HUES6 (cell line): ENCODE data around the gene LCE1C.

ENCODE experiments used
- H3K27ac ChIP-seq: 2 replicates; pipeline ENCODE4 v1.7.0; 2013; ENCODE audit warnings: low read depth, mild to moderate bottlenecking, low read length, inconsistent platforms
- H3K27me3 ChIP-seq: 2 replicates; pipeline ENCODE4 v1.6.1; 2013; ENCODE audit warnings: low read length; ENCODE audit not compliant: control insufficient read depth, insufficient read depth
- H3K36me3 ChIP-seq: 2 replicates; pipeline ENCODE4 v1.6.1; 2013; ENCODE audit warnings: low read length; ENCODE audit not compliant: control insufficient read depth, insufficient read depth
- H3K4me1 ChIP-seq: 2 replicates; pipeline ENCODE4 v1.6.1; 2013; ENCODE audit warnings: low read length; ENCODE audit not compliant: control insufficient read depth, insufficient read depth
- H3K4me3 ChIP-seq: 2 replicates; pipeline ENCODE4 v1.5.1; 2013; ENCODE audit warnings: low read depth, low read length
- H3K9ac ChIP-seq: one replicate; pipeline ENCODE4 v1.6.1; 2013; ENCODE audit warnings: mild to moderate bottlenecking, low read length
- H3K9me3 ChIP-seq: 2 replicates; pipeline ENCODE4 v1.6.1; 2013; ENCODE audit warnings: low read depth, low read length; ENCODE audit not compliant: control insufficient read depth, insufficient read depth

LCE1C gene

GRCh38 chr1:152806576-152806975, at the start of gene LCE1C:
Gene LCE1C, minus strand, starts transcription at chr1:152806651. Its CDS starts 1,173 bp downstream, at chr1:152805478.
- H3K36me3 ChIP-seq, result no peaks in the 10 kb centered on the region
- no peak within 1 kb of the TSS for H3K9ac ChIP-seq
- no peak within 1 kb of the TSS for H3K4me3 ChIP-seq
- H3K9me3 ChIP-seq, result peaks cover 11% of the 10 kb centered on the region; the same call in 1 of the 2 replicates
- no peak within 1 kb of the TSS for H3K27ac ChIP-seq
- H3K27me3 ChIP-seq, result no peaks in the 10 kb centered on the region
- H3K4me1 ChIP-seq, result no peaks in the 10 kb centered on the region

GRCh38 chr1:152855661-152856060, 49.2 kb upstream of the LCE1C start:
- Histone ChIP-seq H3K9me3 (peaks cover 30% of the 10 kb centered on the region; the same call in 1 of the 2 replicates), H3K36me3 (no peaks in the 10 kb centered on the region), H3K9ac (no peak overlapping the region), H3K4me3 (no peak overlapping the region), H3K4me1 (no peaks in the 10 kb centered on the region), H3K27me3 (peaks cover 5% of the 10 kb centered on the region; the same call in 1 of the 2 replicates), H3K27ac (no peak overlapping the region)

GRCh38 chr1:152842556-152842955, 36.1 kb upstream of the LCE1C start, which contains the start of gene LCE6A:
Gene LCE6A, plus strand, starts transcription at chr1:152842856. Its CDS starts 665 bp downstream, at chr1:152843521.
- Histone ChIP-seq H3K4me1 (no peaks in the 10 kb centered on the region), H3K27me3 (peaks cover 4% of the 10 kb centered on the region; the same call in 1 of the 2 replicates), H3K9ac (no peak within 1 kb of the TSS), H3K36me3 (no peaks in the 10 kb centered on the region), H3K4me3 (no peak within 1 kb of the TSS), H3K27ac (no peak within 1 kb of the TSS), H3K9me3 (peaks cover 20% of the 10 kb centered on the region; the same call in 1 of the 2 replicates)

GRCh38 chr1:152836870-152837269, 30.4 kb upstream of the LCE1C start:
- Histone ChIP-seq H3K27ac (no peak overlapping the region), H3K9me3 (no peaks in the 10 kb centered on the region; the same call in 1 of the 2 replicates), H3K36me3 (no peaks in the 10 kb centered on the region), H3K9ac (no peak overlapping the region), H3K27me3 (no peaks in the 10 kb centered on the region; the same call in 1 of the 2 replicates), H3K4me3 (no peak overlapping the region), H3K4me1 (no peaks in the 10 kb centered on the region)

GRCh38 chr1:152827173-152827572, 20.7 kb upstream of the LCE1C start, which contains the start of gene LCE1A:
Gene LCE1A, plus strand, starts transcription at chr1:152827473. Its CDS starts 0 bp downstream, at chr1:152827473.
- H3K9me3 ChIP-seq, result peaks cover 11% of the 10 kb centered on the region; the same call in 1 of the 2 replicates
- no peaks in the 10 kb centered on the region for H3K36me3 ChIP-seq
- no peak within 1 kb of the TSS for H3K9ac ChIP-seq
- no peaks in the 10 kb centered on the region for H3K27me3 ChIP-seq
- no peaks in the 10 kb centered on the region for H3K4me1 ChIP-seq
- H3K27ac ChIP-seq, result no peak within 1 kb of the TSS
- no peak within 1 kb of the TSS for H3K4me3 ChIP-seq

GRCh38 chr1:152824964-152825363, 18.5 kb upstream of the LCE1C start:
- Histone ChIP-seq H3K27ac (no peak overlapping the region), H3K9ac (no peak overlapping the region), H3K9me3 (peaks cover 10% of the 10 kb centered on the region; the same call in 1 of the 2 replicates), H3K4me3 (no peak overlapping the region), H3K27me3 (no peaks in the 10 kb centered on the region), H3K4me1 (no peaks in the 10 kb centered on the region), H3K36me3 (no peaks in the 10 kb centered on the region)

GRCh38 chr1:152823294-152823693, 16.8 kb upstream of the LCE1C start:
- Histone ChIP-seq H3K4me1 (no peaks in the 10 kb centered on the region), H3K36me3 (no peaks in the 10 kb centered on the region), H3K9ac (no peak overlapping the region), H3K9me3 (peaks cover 13% of the 10 kb centered on the region; the same call in 1 of the 2 replicates), H3K27ac (no peak overlapping the region), H3K27me3 (no peaks in the 10 kb centered on the region), H3K4me3 (no peak overlapping the region)

- H3K9me3 ChIP-seq, result peaks cover 14% of the 10 kb centered on the region; the same call in 1 of the 2 replicates
- no peak overlapping the region for H3K4me3 ChIP-seq
- H3K27me3 ChIP-seq, result no peaks in the 10 kb centered on the region
- H3K36me3 ChIP-seq, result no peaks in the 10 kb centered on the region
- H3K4me1 ChIP-seq, result no peaks in the 10 kb centered on the region
- H3K9ac ChIP-seq, result no peak overlapping the region
- H3K27ac ChIP-seq, result no peak overlapping the region
Measured at GRCh38 chr1:152817309-152817708, 10.9 kb upstream of the LCE1C start.

GRCh38 chr1:152811671-152812070, 5.2 kb upstream of the LCE1C start, which contains the start of gene LCE1B:
Gene LCE1B, plus strand, starts transcription at chr1:152811971. Its CDS starts 476 bp downstream, at chr1:152812447.
- Histone ChIP-seq H3K27me3 (no peaks in the 10 kb centered on the region), H3K9ac (no peak within 1 kb of the TSS), H3K36me3 (no peaks in the 10 kb centered on the region), H3K27ac (no peak within 1 kb of the TSS), H3K4me3 (no peak within 1 kb of the TSS), H3K9me3 (peaks cover 9% of the 10 kb centered on the region; the same call in 1 of the 2 replicates), H3K4me1 (no peaks in the 10 kb centered on the region)

- no peaks in the 10 kb centered on the region for H3K36me3 ChIP-seq
- H3K4me3 ChIP-seq, result no peak overlapping the region
- no peak overlapping the region for H3K9ac ChIP-seq
- peaks cover 13% of the 10 kb centered on the region; the same call in 1 of the 2 replicates for H3K9me3 ChIP-seq
- no peak overlapping the region for H3K27ac ChIP-seq
- H3K4me1 ChIP-seq, result no peaks in the 10 kb centered on the region
- H3K27me3 ChIP-seq, result no peaks in the 10 kb centered on the region
Measured at GRCh38 chr1:152811050-152811449, 4.6 kb upstream of the LCE1C start.

- Histone ChIP-seq H3K4me1 (no peaks in the 10 kb centered on the region), H3K27me3 (no peaks in the 10 kb centered on the region), H3K9me3 (peaks cover 17% of the 10 kb centered on the region; the same call in 1 of the 2 replicates), H3K27ac (no peak overlapping the region), H3K9ac (no peak overlapping the region), H3K36me3 (no peaks in the 10 kb centered on the region), H3K4me3 (no peak overlapping the region)
Measured at GRCh38 chr1:152801333-152801732, 5.1 kb downstream of the LCE1C start.
